ENCODE data around the gene ZFYVE28.

DNA sequence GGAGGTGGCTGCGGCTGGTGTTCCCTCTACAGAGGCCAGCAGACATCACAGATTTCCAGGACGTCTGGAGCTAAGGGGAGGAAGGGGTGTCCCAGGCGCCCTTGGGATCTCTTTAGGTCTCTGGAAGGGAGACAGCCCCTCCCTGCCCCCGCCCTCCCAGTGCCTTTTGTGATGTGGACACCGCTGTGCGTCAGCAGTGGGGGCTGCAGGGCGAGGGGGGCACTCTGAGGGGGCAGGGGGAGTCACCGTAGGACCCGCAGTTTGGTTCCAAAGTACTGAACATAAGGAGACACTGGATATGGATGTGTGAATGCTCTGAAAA, 130.9 kb downstream of the ZFYVE28 start:
- TF ChIP-seq, protein P1, sequence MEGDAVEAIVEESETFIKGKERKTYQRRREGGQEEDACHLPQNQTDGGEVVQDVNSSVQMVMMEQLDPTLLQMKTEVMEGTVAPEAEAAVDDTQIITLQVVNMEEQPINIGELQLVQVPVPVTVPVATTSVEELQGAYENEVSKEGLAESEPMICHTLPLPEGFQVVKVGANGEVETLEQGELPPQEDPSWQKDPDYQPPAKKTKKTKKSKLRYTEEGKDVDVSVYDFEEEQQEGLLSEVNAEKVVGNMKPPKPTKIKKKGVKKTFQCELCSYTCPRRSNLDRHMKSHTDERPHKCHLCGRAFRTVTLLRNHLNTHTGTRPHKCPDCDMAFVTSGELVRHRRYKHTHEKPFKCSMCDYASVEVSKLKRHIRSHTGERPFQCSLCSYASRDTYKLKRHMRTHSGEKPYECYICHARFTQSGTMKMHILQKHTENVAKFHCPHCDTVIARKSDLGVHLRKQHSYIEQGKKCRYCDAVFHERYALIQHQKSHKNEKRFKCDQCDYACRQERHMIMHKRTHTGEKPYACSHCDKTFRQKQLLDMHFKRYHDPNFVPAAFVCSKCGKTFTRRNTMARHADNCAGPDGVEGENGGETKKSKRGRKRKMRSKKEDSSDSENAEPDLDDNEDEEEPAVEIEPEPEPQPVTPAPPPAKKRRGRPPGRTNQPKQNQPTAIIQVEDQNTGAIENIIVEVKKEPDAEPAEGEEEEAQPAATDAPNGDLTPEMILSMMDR (IDR thresholded peaks at IDR 0.05) = no peak
- no peak for TF ChIP-seq POLR2A (IDR thresholded peaks at IDR 0.05)

Data from adrenal gland (tissue), 5 donors.